Activated T-helper 1 cell treated with Interleukin-2 at 50 U/mL for 16 hours (primary cell): Measurements from ENCODE around the gene CACNA1I.

Experiments used
- DNase-seq: peaks from one replicate; pipeline ENCODE4 v3.0.0-alpha.2; 2020; ENCODE audit warnings: low read depth

Gene CACNA1I

GRCh38 chr22:39535831-39536449, 34.6 kb upstream of the CACNA1I start:
- DNase-seq, result no peak

DNA sequence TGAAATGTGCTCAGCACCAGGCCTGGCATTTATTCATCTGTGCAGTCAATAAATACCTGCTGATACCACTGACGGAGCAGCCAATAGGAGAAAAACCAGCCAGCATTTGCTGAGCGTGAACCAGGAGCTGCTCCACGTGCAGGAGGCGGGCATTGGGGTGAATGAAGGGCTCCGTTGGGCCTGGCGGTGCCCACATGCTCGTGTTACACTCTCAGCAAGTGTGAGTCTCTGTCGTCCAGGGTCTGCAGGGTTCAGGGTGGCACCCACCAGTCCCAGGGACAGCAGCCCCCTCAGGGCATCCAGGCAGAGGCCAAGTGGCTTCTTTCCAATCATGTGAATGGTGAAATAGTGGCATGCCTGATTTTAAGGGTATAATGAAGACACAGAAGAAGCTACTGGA, 33.8 kb upstream of the CACNA1I start:
- DNase-seq, result no peak

GRCh38 chr22:39537975-39538374, 32.6 kb upstream of the CACNA1I start:
- DNase-seq, result no peak

GRCh38 chr22:39543095-39543494, 27.5 kb upstream of the CACNA1I start:
- no peak for DNase-seq

DNA sequence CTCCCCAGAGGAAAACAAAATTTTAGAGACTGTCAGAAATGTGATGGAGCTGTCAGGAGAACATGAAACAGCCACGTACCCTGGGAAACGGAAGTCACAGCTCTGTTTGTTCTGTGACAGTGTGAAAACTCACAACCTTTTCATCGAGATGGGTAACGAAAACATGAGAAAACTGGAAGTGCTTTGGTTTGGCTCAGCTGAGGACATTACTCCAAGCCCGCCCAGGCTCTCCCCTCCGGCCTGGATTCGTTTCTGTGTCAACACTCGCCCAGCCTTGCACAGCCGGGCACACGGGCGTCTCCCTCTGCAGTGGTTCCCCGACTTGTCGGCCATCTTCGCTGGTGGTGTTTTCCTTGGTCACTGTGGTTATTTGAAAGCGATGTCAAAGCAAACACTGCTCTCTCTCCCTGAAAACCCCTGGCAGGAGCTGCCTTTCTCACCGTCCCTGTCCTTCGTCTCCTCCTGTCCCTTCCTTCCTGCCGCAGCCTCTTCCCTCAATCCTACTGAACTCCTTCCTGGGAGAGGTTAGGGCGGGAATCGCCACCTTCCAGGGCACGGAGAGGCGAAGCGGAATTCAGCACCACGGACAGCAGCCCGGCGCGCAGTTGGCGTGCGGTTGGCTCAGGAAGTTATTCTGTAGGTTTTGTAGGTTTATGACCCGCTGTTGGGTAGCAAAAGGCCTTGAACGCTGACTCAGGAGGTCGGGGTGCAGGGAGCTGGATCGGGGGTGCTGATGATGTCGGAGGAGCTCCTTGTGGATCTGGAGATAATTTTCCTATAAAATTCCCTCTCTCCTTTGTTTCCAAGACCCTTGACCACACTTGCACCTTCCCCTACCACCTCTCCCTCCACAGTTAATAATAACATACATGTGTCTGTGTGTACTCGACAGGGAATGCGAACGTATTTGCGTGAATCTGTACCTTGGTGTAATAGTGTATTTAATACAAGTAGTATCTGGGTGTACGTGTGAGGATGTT, 24.9 kb upstream of the CACNA1I start:
- peak; percentile 51 for DNase-seq

DNA sequence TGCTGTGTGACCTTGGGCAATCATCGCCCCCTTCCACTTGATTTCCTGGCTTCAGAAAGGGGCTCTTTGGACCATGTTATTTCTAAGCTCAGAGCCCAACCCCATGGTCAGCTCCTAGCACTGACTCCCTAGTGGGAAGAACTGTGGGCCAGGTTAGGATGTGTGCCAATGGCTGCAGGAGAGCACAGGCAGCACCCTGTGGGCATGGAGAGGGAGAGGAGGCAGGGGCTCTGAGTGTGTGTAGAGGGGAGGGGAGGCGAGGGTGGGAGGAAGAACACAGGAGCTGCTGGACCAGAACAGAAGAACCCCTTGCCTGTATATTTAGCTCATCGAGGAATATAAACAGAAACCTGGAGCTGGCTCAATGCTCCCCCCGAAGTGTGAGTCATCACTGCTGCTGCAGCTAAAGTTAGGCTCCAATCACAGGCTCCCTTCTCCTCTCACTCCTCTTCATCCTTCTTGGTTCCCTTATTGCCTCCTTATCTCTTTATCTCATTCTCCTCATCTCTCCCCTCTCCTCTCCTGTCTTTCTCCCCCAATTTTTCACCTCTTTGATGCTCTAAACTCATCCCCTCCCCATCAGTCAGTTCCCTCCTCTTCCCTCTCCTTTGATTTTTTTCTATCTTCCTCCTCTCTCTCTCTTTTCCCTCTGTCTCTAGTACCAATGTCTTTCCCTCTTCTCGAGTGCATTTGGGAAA, 23.5 kb upstream of the CACNA1I start:
- DNase-seq, result no peak

DNA sequence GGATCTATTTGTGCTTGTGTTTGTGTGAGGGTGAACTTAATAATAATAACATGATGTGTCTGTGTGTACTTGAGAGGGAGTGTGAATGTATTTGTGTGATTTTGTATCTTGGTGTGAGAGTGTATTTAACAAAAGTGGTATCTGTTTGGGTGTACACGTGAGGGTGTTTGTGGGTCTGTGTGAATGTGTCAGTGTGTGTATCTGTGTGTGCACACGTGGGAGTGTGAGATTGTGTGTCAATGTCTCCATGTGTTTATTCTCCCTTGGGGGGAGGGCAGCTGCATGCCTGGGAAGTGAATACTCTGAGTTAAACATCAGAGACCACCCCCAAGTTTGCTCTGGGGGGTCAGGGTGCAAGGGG, 23.0 kb upstream of the CACNA1I start:
- DNase-seq, result no peak

- no peak for DNase-seq
Observed at GRCh38 chr22:39553429-39553828, 17.1 kb upstream of the CACNA1I start.

- DNase-seq, result no peak
Observed at GRCh38 chr22:39554151-39554550, 16.4 kb upstream of the CACNA1I start.

- peak; percentile 19 for DNase-seq
Observed at GRCh38 chr22:39556970-39557841, 13.3 kb upstream of the CACNA1I start.

GRCh38 chr22:39558254-39558727, 12.3 kb upstream of the CACNA1I start:
- DNase-seq, result no peak

GRCh38 chr22:39558950-39559349, 11.6 kb upstream of the CACNA1I start:
- DNase-seq, result no peak

DNA sequence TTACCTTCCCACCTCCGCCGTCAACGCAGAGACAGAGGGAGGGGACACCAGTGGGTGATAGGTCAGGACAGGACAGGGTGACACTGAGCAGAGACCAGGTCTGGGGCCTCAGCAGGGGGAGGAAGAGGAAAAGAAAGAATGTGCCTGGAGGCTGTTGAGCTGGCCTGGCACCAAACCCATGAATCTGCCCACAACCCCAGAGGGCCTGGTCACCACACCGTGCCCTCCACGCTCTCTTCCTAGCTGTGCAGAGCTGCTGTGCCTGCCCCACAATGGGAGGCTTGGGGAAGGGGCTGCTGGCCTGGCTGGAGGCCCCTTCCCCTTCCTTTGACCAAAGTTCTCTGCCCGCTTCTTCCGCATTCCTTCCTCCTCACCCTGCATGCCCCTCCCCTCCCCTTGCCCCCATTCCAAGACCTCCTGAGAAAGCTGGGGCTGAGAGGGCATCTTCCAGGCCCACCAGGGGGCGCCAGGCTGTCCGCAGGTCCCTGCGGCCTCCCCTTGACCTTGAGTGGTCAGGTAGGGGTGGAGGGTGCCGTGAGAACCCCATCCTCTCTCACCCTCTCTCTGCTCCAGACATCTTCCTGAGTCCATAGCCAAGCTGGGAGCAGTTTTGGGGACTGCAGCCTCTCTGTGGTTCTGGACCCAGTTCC, 11.0 kb upstream of the CACNA1I start:
- no peak for DNase-seq

GRCh38 chr22:39560127-39560526, 10.4 kb upstream of the CACNA1I start:
- DNase-seq, result no peak

- no peak for DNase-seq
Observed at GRCh38 chr22:39562839-39563489, 7.6 kb upstream of the CACNA1I start.

- no peak for DNase-seq
Observed at GRCh38 chr22:39563571-39564428, 6.8 kb upstream of the CACNA1I start.

GRCh38 chr22:39565414-39565944, 5.1 kb upstream of the CACNA1I start:
- DNase-seq, result no peak

DNA sequence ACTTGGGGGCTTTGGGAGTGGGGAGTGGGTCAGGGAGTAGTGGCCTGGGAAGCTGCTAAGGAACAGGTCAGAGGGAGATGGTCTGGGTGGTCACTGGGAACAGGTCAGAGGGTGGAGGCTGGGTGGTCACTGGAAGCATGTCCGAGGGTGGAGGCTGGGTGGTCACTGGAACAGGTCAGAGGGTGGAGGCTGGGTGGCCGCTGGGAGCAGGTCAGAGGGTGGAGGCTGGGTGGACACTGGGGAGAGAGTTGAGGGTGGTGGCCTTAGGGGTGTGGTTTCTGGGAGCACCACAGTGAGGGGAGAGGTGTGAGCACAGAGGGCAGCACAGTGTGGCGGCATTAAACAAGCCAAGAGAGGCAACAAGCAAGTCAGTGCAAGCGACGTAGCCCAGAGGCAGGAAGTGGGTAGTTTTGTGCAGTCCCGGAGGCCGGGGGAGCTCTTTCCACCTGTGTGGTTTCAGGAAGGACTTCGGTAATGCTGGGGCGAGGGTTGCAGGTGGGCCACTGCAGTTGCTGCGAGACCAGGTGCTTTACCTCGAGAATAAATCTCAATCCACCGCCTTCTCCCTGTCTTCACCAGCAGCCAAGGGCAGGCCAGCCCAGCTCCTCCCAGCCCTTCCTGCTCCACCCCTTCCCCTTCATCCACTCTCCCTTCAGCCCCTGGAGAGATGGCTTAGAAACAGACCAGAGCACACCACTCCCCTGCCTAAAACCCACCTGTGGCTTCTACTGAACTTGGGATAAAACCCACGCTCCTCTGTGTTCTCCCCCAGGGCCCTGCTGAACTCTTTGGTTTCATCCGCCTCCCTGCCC, 3.2 kb upstream of the CACNA1I start:
- DNase-seq, result peak; percentile 33
